GM12875 (cell line): ENCODE measurements around the gene MBP.

Source experiments
- H3K4me3 ChIP-seq: one replicate; pipeline ENCODE4 v1.5.1; 2011; ENCODE audit warnings: low read depth, low read length, control low read depth
- TF ChIP-seq, protein P1 (sequence below): IDR thresholded peaks from 2 replicates; pipeline ENCODE4 v1.5.1; 2011; ENCODE audit warnings: low read depth, mild to moderate bottlenecking, control low read depth, inconsistent platforms, low read length, moderate library complexity, borderline replicate concordance; ENCODE audit not compliant: insufficient read depth

Gene MBP

DNA sequence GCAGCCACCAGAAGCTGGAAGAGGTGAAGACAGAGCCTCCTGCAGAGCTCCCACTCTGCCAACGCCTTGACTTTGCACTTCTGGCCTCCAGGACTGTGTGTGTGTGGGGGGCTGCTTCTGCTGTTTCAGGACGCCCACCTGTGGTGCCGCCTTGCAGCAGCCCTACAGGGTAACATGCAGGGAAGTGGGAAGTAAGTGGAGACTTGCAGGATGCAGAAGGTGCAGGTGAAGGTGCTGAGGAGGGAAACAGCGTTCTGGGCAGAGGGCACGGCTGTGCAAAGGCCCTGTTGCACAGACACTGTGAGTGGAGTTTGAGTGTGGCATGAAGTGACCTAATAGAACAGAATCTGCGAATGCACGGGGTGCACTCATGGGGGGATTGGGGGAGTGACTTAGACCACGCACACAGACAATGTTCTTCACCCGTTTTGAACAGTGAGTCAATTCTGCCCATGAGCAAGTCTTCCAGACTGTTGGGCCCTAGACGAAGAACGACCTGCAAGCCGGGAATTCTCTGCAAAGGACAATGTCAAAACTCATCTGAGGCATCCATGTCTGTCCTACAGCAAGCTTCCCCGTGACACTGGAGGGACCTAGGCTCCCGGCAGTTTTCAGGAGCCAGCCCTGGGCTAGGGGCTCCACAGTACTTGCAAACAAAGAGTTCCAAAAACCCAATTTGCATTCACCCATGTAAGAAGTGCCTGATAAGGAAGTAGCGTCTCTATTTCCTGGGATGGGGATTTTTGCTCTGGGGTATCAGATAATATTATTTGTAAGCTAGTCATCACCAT is 19.0 kb downstream of the MBP start:
- TF ChIP-seq, protein P1, sequence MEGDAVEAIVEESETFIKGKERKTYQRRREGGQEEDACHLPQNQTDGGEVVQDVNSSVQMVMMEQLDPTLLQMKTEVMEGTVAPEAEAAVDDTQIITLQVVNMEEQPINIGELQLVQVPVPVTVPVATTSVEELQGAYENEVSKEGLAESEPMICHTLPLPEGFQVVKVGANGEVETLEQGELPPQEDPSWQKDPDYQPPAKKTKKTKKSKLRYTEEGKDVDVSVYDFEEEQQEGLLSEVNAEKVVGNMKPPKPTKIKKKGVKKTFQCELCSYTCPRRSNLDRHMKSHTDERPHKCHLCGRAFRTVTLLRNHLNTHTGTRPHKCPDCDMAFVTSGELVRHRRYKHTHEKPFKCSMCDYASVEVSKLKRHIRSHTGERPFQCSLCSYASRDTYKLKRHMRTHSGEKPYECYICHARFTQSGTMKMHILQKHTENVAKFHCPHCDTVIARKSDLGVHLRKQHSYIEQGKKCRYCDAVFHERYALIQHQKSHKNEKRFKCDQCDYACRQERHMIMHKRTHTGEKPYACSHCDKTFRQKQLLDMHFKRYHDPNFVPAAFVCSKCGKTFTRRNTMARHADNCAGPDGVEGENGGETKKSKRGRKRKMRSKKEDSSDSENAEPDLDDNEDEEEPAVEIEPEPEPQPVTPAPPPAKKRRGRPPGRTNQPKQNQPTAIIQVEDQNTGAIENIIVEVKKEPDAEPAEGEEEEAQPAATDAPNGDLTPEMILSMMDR, result no peak
- no peak overlapping the region for H3K4me3 ChIP-seq

DNA sequence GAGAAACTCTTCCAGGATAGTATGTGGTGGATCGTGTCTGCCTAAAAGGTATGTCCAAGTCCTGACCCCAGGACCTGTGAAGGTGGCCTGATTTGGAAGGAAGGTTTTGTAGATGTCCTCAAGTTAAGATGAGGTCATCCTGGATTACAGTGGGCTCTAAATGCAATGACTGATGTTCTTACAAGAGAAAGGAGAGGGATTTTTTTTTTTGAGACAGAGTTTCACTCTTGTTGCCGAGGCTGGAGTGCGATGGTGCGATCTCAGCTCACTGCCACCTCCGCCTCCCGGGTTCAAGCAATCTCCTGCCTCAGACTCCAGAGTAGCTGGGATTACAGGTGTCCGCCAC is 19.9 kb downstream of the MBP start:
- TF ChIP-seq, protein P1, result no peak
- no peak overlapping the region for H3K4me3 ChIP-seq

DNA sequence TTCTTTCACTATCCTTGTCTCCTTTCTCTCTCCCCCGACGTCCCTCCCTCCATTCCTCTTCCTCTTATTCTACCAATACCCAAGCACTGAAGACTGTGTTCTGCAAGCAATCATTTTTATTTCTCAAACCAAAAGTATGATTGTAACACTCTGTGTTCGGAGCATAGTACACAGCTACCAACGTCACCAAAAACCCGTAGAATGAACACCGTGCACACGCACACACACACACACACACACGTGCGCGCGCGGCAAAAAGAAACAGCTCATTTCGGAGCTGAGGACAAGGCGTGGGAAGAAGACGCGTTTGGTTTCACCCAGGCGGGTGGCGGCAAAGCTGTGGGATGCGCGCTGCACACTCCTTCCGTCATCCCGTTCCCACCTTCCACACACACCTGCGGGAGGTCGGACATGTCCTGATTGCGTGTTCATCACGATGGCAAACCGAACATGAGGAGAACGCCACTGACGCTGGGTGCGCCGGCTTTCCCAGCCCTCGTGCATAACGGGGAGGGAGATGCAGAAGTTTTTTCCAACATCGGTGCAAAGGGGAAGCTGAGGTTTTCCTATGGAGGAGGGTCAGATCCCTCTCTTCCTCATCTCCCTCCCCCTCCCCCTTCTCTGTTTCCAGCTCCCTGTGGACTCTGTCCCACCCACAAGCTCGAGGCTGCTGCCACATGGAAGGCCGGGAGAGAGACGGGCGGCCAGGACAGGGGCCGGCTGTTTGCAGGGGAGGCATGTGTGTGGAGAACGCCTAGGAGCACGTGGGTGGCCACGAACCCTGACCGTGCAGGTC is 20.4 kb downstream of the MBP start:
- H3K4me3 ChIP-seq, result no peak overlapping the region
- TF ChIP-seq, protein P1, result no peak

DNA sequence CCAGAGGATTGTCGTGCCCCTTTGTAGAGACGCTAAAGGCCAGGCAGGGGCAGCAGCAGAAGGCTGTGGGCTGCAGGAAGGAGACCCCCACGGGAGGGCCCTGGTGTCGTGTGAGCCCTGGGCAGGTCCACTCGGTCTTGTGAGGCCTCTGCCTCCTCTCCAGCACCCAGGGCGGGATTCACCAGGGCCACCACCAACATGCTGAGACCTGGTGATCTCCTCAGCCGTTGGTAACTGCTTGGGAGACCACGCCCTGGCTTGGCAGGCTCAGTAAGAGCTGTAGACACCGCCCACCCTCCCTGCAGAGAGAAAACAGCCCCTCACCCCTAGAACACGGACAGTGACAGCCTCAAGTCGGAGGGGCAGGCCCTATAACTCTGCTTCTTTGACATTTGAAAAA is 21.1 kb downstream of the MBP start:
- H3K4me3 ChIP-seq, result no peak overlapping the region
- TF ChIP-seq, protein P1, result no peak

DNA sequence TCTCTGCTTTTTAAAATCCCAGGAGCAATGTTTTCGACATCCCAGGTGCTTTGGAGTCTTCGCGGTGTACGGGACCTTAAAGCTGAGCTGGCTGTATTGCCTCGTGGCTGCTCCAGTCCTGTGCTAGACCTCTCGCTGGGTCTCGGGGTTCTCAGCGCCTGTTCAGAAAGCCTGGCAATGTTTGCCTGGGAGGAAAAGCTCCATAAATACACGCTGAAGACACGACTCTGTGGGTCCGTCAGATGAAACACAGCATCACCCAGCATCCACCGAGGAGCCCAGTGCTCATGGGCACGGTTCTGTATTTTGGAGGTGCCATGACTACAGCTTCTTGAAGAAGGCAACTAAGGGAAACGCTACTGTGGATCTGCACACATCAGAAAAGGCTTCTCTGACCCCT is 21.6 kb downstream of the MBP start:
- H3K4me3 ChIP-seq, result no peak overlapping the region
- TF ChIP-seq, protein P1, result no peak

DNA sequence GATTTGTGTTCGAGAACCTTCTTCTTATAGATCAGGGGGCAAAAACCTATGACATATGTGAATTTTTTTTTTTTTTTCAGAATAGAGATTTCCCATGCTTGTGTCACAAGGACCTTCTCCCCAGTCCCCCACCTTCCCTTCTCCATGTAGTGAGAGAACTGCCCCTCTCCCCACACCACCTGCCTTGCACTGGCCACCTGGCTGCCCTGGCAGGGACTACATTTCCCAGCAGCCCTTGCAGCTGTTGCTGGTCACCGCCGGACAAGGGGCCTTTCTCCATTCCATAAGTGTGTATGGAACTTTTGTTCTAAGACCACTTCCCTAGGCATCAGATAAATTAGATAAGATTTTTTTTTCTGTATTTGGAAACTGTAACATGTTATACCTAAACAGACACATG is 22.2 kb downstream of the MBP start:
- TF ChIP-seq, protein P1, result no peak
- no peak overlapping the region for H3K4me3 ChIP-seq

DNA sequence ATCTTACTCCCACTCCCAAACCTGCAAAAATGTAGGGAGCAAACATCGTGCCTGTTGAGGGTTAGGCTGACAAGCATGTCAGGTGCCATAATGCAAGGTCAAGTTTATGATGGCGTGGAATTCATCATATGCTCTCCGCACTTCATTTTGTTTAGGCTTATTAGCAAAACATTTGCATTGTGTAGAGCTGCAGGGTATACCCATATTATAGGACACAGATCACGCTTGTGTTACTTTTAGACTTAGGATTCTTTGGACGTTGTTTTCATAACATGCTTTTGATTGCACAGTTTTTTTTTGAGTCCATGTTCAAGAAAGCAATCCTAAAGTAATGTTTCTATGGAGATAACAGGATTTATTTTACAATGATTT is 22.9 kb downstream of the MBP start:
- H3K4me3 ChIP-seq, result no peak overlapping the region
- TF ChIP-seq, protein P1, result no peak
